Spleen (tissue), 11 donors: ENCODE data around the gene LRRC4C. TPM values are rescaled to one million over a fixed set of nuclear protein-coding genes. Genes with fewer than 3 reads are reported as not detected.

Source experiments
- DNase-seq: peaks from one replicate; pipeline ENCODE4 v3.0.0-alpha.2; 2020
- H3K27ac ChIP-seq, 8 donors: fragments of 200-600 bp; sonication (generic) in 7 of 8; 1 replicate in 4 of 8; 2 replicates in 4 of 8; pipeline versions ENCODE4 v1.5.0 to v1.8.0; 2016 to 2021; ENCODE audit warnings: inconsistent platforms in 4 of 8, mild to moderate bottlenecking in 4 of 8, moderate library complexity in 1 of 8
- H3K27me3 ChIP-seq, 7 donors: fragments of 200-600 bp; sonication (generic) in 6 of 7; replicated peaks in 1 of 7; 1 replicate in 4 of 7; 2 replicates in 3 of 7; pipeline versions ENCODE4 v1.5.0 to v1.8.0; 2016 to 2021; ENCODE audit warnings: inconsistent platforms in 3 of 7, mild to moderate bottlenecking in 1 of 7
- H3K36me3 ChIP-seq, 6 donors: fragments of 200-600 bp; sonication (generic) in 5 of 6; 1 replicate in 4 of 6; 2 replicates in 2 of 6; pipeline versions ENCODE4 v1.5.0 to v1.8.0; 2016 to 2021; ENCODE audit warnings: inconsistent platforms in 2 of 6
- H3K4me1 ChIP-seq, 6 donors: fragments of 200-600 bp; sonication (generic) in 5 of 6; 1 replicate in 3 of 6; 2 replicates in 3 of 6; pipeline versions ENCODE4 v1.5.0 to v1.8.0; 2016 to 2021; ENCODE audit warnings: inconsistent platforms in 3 of 6
- H3K4me3 ChIP-seq, 8 donors: fragments of 200-600 bp; sonication (generic) in 7 of 8; 1 replicate in 4 of 8; 2 replicates in 4 of 8; pipeline versions ENCODE4 v1.5.0 to v1.8.0; 2016 to 2021; ENCODE audit warnings: inconsistent platforms in 4 of 8, mild to moderate bottlenecking in 4 of 8, moderate library complexity in 2 of 8
- H3K9me3 ChIP-seq, 8 donors: fragments of 200-600 bp; sonication (generic) in 7 of 8; 1 replicate in 4 of 8; 2 replicates in 4 of 8; pipeline versions ENCODE4 v1.5.0 to v1.8.0; 2016 to 2021; ENCODE audit warnings: inconsistent platforms in 4 of 8
- POLR2A ChIP-seq, 3 donors: fragments of 450-650 bp; IDR thresholded peaks; one replicate each; pipeline ENCODE4 v1.5.1; 2017; ENCODE audit warnings: antibody characterized with exemption in 3 of 3, mild to moderate bottlenecking in 1 of 3
- POLR2AphosphoS5 ChIP-seq, 3 donors: sonication (generic); formaldehyde crosslinking; IDR thresholded peaks; one replicate each; pipeline ENCODE4 v1.5.1; 2017; ENCODE audit warnings: antibody characterized with exemption in 3 of 3
- WGBS, 5 donors: extraction: QIAGEN DNeasy Blood & Tissue Kit in 3 of 5; methylation state at CpG; one replicate each; pipeline versions ENCODE4 v1.1.5 to v1.1.7; 2013 to 2018; 5-methylcytosine and 5-hydroxymethylcytosine counted together
- intact Hi-C: fragments of 100-400 bp; cut with DNase I; formaldehyde crosslinking; loops from one replicate; pipeline ENCODE4 v1.15.0; 2023; ENCODE audit warnings: low total_unique reads
- polyA plus RNA-seq, 3 donors: library from polyadenylated mRNA; stranded (reverse); fragments of 200-250 nt; gene quantifications; one replicate each; pipeline ENCODE4 v1.2.1, GENCODE V29; 2013
- total RNA-seq, 7 donors: library from RNA; depleted of rRNA in 3 of 7; stranded (reverse); fragments of >200 nt in 3 of 7; fragmentation: NEBNext Ultra II Directional in 4 of 7; extraction: Animal tissue kit (Norgen Biotek cat#: 25700) in 4 of 7; gene quantifications; one replicate each; pipeline versions ENCODE4 v1.1.0 to v1.2.1, GENCODE V29; 2016 to 2021
- TF ChIP-seq, protein P1 (sequence below), 11 experiments: fragments of 200-600 bp in 7 of 11; fragments of 450-650 bp in 4 of 11; sonication (generic) in 4 of 11; IDR thresholded peaks in 8 of 11; conservative IDR thresholded peaks in 3 of 11; 1 replicate in 7 of 11; 2 replicates in 4 of 11; pipeline versions ENCODE4 v1.4.0 to v1.8.0; 2016 to 2021; ENCODE audit warnings: antibody characterized with exemption in 11 of 11, inconsistent platforms in 4 of 11, mild to moderate bottlenecking in 1 of 11
- donor health status: healthy with polysubstance abuse.
- donor health status: DM: no; HTN: no; CAD: no; lungs with moderate emphysema.
- donor health status: DM: no; HTN: no; CAD: no.
- donor health status: Bipolar disorder and iron deficiency.
- donor health status: healthy.
- donor health status: DM: no; HTN: no; CAD: no.
- donor health status: DM: yes; HTN: yes; CAD: no.

LRRC4C gene
- total and polyA plus RNA-seq, 10 donors = 0.15 to 8.9 (median 1.9) TPM

DNA sequence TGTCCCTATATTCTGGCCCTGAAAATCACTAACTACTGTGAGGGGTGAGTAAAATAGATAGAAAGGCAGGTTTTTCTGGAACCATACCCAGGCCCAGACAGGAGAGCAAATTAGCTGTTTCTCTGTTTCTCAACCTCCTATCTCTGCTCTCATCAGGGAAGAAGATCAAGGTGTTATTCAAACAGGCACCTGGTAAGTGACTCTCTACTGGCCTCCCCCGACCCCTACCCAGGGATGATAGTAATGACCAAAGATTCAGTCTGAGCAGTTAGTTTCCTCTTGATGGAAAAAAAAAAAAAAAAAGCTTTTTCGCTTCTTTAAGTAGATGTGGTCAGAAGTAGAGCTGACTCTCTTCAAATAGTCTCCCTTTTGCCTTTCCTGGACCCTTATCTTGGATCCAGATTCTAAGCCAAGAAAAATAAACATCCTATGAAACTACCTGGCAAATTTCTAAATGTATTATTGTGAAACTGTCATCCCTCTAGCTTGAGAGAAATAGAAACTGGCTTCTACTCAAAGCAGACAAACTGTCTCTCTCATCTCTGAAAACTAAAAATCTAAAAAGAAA, 9.9 kb downstream of the LRRC4C start:
- no peaks in the 10 kb centered on the region for H3K9me3 ChIP-seq
- H3K27ac ChIP-seq = no peak overlapping the region
- no peaks in the 10 kb centered on the region for H3K27me3 ChIP-seq
- TF ChIP-seq POLR2A (IDR thresholded peaks at IDR 0.05) = no peak
- TF ChIP-seq POLR2AphosphoS5 (IDR thresholded peaks at IDR 0.05) = no peak
- TF ChIP-seq, protein P1, sequence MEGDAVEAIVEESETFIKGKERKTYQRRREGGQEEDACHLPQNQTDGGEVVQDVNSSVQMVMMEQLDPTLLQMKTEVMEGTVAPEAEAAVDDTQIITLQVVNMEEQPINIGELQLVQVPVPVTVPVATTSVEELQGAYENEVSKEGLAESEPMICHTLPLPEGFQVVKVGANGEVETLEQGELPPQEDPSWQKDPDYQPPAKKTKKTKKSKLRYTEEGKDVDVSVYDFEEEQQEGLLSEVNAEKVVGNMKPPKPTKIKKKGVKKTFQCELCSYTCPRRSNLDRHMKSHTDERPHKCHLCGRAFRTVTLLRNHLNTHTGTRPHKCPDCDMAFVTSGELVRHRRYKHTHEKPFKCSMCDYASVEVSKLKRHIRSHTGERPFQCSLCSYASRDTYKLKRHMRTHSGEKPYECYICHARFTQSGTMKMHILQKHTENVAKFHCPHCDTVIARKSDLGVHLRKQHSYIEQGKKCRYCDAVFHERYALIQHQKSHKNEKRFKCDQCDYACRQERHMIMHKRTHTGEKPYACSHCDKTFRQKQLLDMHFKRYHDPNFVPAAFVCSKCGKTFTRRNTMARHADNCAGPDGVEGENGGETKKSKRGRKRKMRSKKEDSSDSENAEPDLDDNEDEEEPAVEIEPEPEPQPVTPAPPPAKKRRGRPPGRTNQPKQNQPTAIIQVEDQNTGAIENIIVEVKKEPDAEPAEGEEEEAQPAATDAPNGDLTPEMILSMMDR (IDR thresholded peaks at IDR 0.05 in 8 of 11, conservative IDR thresholded peaks at IDR 0.05 in 3 of 11) = no peak
- intact Hi-C loops = no loop called here
- no peak overlapping the region for H3K4me3 ChIP-seq
- peaks cover 0 to 6% (median 0%) of the 10 kb centered on the region in 6 donors for H3K4me1 ChIP-seq
- 73 to 84% (median 76%) methylated on average over 2 of the region's 2 CpGs for WGBS, 5 donors
- H3K36me3 ChIP-seq = no peaks in the 10 kb centered on the region
- no peak for DNase-seq

- Histone ChIP-seq H3K27me3 (no peaks in the 10 kb centered on the region), H3K4me1 (peaks cover 0 to 6% (median 0%) of the 10 kb centered on the region in 6 donors), H3K4me3 (no peak overlapping the region), H3K9me3 (no peaks in the 10 kb centered on the region), H3K36me3 (no peaks in the 10 kb centered on the region), H3K27ac (no peak overlapping the region)
- intact Hi-C loops = no loop called here
- DNase-seq = no peak
- TF ChIP-seq, protein P1 (IDR thresholded peaks at IDR 0.05 in 8 of 11, conservative IDR thresholded peaks at IDR 0.05 in 3 of 11) = no peak
- TF ChIP-seq POLR2AphosphoS5 (IDR thresholded peaks at IDR 0.05) = no peak
Observed at GRCh38 chr11:41446566-41446965, 12.9 kb downstream of the LRRC4C start.

DNA sequence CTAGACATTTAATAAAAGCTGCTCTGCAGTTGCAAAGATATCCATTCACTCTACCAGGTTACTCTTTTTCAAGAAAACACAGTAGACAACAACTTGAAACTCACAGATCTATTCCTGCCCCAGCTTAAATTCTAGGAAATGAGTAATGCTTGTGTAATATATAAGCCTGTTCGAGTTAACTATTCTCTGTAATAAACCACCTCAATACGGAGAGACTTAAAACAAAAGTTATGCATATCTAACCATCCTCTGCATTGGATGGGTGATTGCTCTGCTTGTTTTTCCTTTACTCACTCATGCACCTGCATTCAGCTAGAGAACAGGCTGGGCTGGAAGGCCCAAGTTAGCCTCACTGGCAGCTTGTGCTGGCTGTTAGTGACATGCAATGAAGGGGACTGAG, 13.3 kb downstream of the LRRC4C start:
- H3K27ac ChIP-seq = no peak overlapping the region
- peaks cover 0 to 2% (median 0%) of the 10 kb centered on the region in 6 donors for H3K4me1 ChIP-seq
- no peak for DNase-seq
- intact Hi-C loops = no loop called here
- no peaks in the 10 kb centered on the region for H3K36me3 ChIP-seq
- H3K4me3 ChIP-seq = no peak overlapping the region
- TF ChIP-seq POLR2A (IDR thresholded peaks at IDR 0.05) (no peak), POLR2AphosphoS5 (IDR thresholded peaks at IDR 0.05) (no peak)
- TF ChIP-seq, protein P1 (IDR thresholded peaks at IDR 0.05 in 8 of 11, conservative IDR thresholded peaks at IDR 0.05 in 3 of 11) = no peak
- no peaks in the 10 kb centered on the region for H3K27me3 ChIP-seq
- peaks cover 0 to 2% (median 0%) of the 10 kb centered on the region in 8 donors for H3K9me3 ChIP-seq
- 51 to 76% (median 62%) methylated on average over 2 of the region's 2 CpGs for WGBS, 5 donors

GRCh38 chr11:41437006-41437490, 22.4 kb downstream of the LRRC4C start:
- DNase-seq = no peak
- Histone ChIP-seq H3K4me3 (no peak overlapping the region), H3K27me3 (no peaks in the 10 kb centered on the region), H3K36me3 (no peaks in the 10 kb centered on the region), H3K27ac (no peak overlapping the region), H3K4me1 (no peaks in the 10 kb centered on the region), H3K9me3 (peaks cover 0 to 12% (median 0%) of the 10 kb centered on the region in 8 donors)
- WGBS, 5 donors = 54 to 94% (median 79%) methylated on average over 9 of the region's 9 CpGs
- intact Hi-C loops = no loop called here
- TF ChIP-seq, protein P1 (IDR thresholded peaks at IDR 0.05 in 8 of 11, conservative IDR thresholded peaks at IDR 0.05 in 3 of 11) = no peak
- TF ChIP-seq POLR2AphosphoS5 (IDR thresholded peaks at IDR 0.05) (no peak), POLR2A (IDR thresholded peaks at IDR 0.05) (no peak)
